Upper lobe of left lung (tissue), 4 donors: Measurements from ENCODE around the gene COA8.
A peak's percentile ranks its signal among the peaks of the same experiment; 100 is the strongest.

Source experiments
- CTCF ChIP-seq, 6 experiments: fragments of 450-650 bp in 4 of 6; fragments of 200-600 bp in 2 of 6; sonication (generic) in 2 of 6; IDR thresholded peaks; one replicate each; pipeline ENCODE4 v1.5.1; 2016 to 2019; ENCODE audit warnings: antibody characterized with exemption in 6 of 6
- EP300 ChIP-seq, 4 donors: sonication (generic); formaldehyde crosslinking; IDR thresholded peaks; one replicate each; pipeline ENCODE4 v1.5.1; 2017; ENCODE audit warnings: antibody characterized with exemption in 4 of 4, control low read depth in 2 of 4
- POLR2A ChIP-seq, 4 donors: fragments of 450-650 bp; IDR thresholded peaks; one replicate each; pipeline ENCODE4 v1.5.1; 2016 to 2017; ENCODE audit warnings: antibody characterized with exemption in 4 of 4, mild to moderate bottlenecking in 2 of 4
- POLR2AphosphoS5 ChIP-seq, 2 donors: sonication (generic); formaldehyde crosslinking; IDR thresholded peaks; one replicate each; pipeline ENCODE4 v1.5.1; 2017; ENCODE audit warnings: antibody characterized with exemption in 2 of 2

GRCh38 chr14:103562429-103563225 lies at the start of gene COA8, which contains the start of gene BAG5:
- peak in 3 of 4 donors; percentile 29 to 91 (median 88) for TF ChIP-seq POLR2A (IDR thresholded peaks at IDR 0.05)
- peak in 3 of 6 experiments; percentile 36 to 48 (median 44) for TF ChIP-seq CTCF (IDR thresholded peaks at IDR 0.05)
- TF ChIP-seq EP300 (IDR thresholded peaks at IDR 0.05): no peak
- TF ChIP-seq POLR2AphosphoS5 (IDR thresholded peaks at IDR 0.05): peak; percentile 78 to 83
